GM19240 (cell line): ENCODE measurements around the gene CCDC85A.
"Not testable (repeated sequence)": the region's sequence is repeated elsewhere in the genome, so short reads cannot be mapped to it uniquely, and the experiment has no call there.

Source experiments
- DNase-seq: peaks from one replicate; pipeline ENCODE4 v3.0.0; 2011; ENCODE audit warnings: low spot score; ENCODE audit not compliant: insufficient read length

The CCDC85A gene

GRCh38 chr2:56183643-56184499 lies at the start of gene CCDC85A:
TSS of gene CCDC85A (plus strand) at chr2:56183990. CDS start at chr2:56184625, 635 bp downstream.
- DNase-seq = peak; percentile 72

- no peak for DNase-seq
Measured at GRCh38 chr2:56134861-56135260, 48.9 kb upstream of the CCDC85A start.

- DNase-seq = not testable (repeated sequence)
Measured at GRCh38 chr2:56142497-56143061, 41.2 kb upstream of the CCDC85A start.

DNA sequence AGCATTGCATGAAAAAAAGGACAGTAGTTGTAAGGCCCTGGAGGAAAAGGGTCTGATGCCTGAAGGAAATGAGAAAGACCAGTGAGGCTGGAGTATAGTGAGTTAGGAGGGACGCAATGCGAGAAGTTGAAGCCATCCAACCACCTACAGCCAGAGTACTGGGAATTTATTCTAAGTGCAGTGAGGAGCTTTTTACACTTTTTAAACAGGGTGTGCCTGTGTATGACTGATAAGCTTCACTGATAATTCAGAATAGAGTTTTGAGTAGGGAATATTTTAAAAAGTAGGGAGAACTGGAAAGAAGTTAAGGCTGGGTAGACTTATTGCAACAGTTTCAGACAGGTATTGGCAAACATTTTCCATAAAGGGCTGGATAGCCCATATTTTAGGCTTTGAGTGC lies 35.9 kb upstream of the CCDC85A start:
- DNase-seq = no peak

GRCh38 chr2:56148825-56149224 lies 35.0 kb upstream of the CCDC85A start:
- no peak for DNase-seq

DNA sequence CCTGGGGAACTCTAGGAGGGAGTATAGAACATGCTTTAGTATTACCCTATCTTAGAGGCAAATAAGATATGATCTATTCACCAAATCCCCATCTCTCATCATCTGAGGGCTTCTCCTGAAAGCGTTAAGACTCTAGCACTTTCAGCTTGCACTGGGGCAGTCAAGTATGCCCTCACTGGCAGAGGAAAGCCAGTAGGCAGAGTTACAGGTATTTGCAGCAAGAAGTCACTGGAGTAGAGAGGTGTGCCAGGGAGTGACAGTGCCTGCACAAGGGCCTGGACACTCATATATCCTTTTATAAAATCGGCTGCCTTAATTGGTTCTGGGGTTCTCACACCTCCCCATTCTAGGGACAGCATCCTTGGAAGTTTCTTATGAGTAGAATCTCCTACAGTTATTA lies 31.9 kb upstream of the CCDC85A start:
- DNase-seq = no peak

GRCh38 chr2:56155188-56155587 lies 28.6 kb upstream of the CCDC85A start:
- DNase-seq = no peak

DNA sequence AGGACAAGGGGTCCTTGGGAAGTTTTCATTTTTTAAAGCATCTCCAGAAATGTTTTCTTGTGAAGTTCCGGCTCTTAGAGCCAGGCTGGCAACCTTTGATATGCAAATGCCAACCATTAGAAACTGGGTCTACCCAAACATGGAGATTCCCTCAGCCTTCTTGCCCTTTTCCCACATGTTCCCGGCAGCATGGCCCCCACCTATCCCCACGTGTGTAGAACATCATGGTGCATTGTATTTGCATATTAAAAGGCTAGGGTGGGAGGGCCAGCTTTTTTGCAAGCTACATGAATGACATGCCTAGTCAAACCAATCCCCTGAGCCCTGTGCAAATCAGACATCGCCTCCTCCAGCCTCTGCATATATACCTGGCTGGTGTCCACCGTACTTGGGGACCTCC lies 23.9 kb upstream of the CCDC85A start:
- not testable (repeated sequence) for DNase-seq

- DNase-seq = no peak
Measured at GRCh38 chr2:56167616-56168562, 15.9 kb upstream of the CCDC85A start.

- DNase-seq = no peak
Measured at GRCh38 chr2:56169521-56169920, 14.3 kb upstream of the CCDC85A start.

DNA sequence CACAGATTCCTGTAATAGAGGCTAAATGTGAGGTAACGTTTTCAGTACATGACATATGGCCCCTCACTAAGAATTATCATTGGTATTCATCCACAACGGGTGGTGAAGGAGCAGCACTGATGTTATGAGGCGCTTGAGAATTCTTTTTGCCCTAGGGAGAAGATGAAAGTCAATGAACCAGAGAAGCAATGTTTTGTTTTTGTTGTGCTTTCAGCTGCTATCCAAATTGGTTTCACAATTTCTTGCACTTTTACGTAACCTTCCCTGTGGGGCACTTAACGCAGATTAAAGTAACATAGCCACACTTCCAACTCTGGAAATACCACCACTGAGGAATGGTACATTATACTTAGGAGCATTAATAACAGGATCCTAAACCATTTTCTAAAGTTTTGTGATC lies 13.3 kb upstream of the CCDC85A start:
- no peak for DNase-seq

DNA sequence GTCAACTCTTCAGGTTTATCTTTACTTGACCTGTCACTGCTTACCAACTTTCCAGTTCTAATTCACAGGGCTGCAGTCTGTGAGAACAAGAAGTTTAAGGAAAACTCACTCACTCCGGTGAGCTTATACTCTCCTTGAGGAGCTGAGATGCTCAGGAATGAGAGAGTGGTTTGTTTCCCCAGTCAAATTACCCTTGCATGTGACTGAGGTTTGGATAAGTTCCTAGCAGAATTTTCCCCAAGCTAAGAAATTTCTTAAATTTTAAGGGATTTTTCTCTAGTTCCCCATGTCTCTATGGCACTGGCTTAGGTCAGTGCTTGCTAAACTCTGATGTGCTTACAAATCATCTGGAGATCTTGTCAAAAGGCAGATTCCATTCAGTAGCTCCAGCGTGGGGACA lies 12.8 kb upstream of the CCDC85A start:
- no peak for DNase-seq

GRCh38 chr2:56175779-56176178 lies 8.0 kb upstream of the CCDC85A start:
- no peak for DNase-seq

DNA sequence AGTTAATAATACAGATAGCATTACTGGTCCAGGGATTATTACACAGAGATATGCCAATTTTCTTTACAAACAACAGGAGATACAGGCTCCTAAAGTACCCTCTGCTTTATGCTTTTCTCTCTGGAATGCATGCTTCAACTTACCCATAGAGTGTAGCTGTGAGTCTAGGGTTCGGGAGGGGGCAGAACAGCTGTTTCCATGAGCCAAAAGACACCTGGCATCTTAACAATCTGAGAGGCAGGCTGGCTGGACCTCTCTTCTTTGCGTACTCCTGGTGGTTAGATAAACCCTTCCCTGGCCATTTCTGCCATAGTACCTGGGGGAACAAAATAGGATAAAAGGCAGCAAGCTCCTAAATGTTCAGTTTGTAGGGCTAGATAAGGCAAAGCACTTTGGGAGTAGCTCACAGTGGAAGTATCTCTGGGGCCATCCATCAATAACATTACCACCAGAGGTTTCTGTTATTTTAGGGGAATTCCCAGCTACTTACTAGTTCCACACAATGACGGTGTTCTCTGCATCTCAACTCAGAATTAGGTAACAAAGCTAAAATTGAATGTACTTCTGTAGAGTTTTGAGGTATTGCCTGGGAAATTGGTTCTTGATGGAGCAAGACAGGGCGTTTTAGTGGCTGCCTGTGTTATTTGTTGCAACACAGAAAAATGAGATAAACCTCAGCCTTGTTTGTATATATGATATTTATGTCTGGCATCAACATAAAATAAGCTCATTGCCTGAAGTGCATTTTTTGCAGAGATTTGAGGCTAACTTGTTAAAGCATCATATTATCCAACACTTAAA lies 6.2 kb upstream of the CCDC85A start:
- no peak for DNase-seq

DNA sequence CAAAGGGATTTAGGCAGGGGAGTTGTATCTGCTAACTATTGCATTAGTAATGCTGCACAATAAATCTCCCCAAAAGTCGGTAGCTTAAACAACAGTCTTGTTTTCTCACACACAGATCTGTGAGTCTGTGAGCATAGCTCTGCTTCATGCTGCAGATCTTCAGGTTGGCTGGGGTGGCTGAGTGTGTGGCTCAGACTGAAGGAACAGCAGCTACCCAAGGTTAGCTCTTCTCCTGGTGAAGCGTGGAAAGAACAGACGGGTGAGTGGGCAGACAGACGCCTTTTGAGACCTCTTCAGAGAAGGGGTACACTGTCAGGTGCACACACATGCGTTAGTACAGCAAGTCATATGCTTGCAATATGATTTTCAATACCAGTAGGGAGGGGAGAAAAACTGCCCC lies 3.9 kb upstream of the CCDC85A start:
- no peak for DNase-seq

GRCh38 chr2:56182420-56182819 lies 1.4 kb upstream of the CCDC85A start:
- DNase-seq = no peak

DNA sequence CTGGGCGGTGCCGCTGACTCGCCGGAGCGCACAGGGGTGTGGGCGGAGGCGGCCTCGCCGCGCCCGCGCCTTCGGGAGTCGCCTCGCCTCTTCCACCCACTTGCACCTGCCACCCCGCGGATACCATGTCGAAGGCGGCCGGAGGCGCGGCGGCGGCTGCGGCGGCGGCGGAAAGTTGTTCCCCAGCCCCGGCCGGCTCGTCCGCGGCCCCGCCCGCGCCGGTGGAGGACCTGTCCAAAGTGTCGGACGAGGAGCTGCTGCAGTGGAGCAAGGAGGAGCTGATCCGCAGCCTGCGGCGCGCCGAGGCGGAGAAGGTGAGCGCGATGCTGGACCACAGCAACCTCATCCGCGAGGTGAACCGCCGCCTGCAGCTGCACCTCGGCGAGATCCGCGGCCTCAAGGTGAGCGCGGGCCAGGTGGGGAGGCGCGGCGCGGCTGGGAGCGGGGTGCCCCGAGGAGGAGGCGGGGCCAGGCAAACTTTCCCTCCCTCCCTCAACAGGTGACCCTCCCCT lies 766 bp downstream of the CCDC85A start:
- DNase-seq = no peak

GRCh38 chr2:56185101-56185581 lies 1.4 kb downstream of the CCDC85A start:
- DNase-seq = no peak

- DNase-seq = no peak
Measured at GRCh38 chr2:56185582-56186046, 1.8 kb downstream of the CCDC85A start.

GRCh38 chr2:56191617-56192016 lies 7.8 kb downstream of the CCDC85A start:
- DNase-seq = no peak
